T-helper 2 cell treated with Interferon-gamma antibody and Interleukin-4, amounts not matched to agents 100 ng/mL and 5 ng/mL, for 36 hours (primary cell): Measurements from ENCODE around the gene GJC1. TPM values are rescaled to one million over a fixed set of nuclear protein-coding genes. Genes with fewer than 3 reads are reported as not detected.
"Not testable (repeated sequence)": the region's sequence is repeated elsewhere in the genome, so short reads cannot be mapped to it uniquely, and the experiment has no call there.

ENCODE experiments used
- intact Hi-C: fragments of 100-400 bp; cut with micrococcal nuclease; formaldehyde crosslinking; loops from one replicate; pipeline ENCODE4 v1.15.1; 2023
- total RNA-seq: library from RNA; stranded (reverse); gene quantifications from 2 replicates; pipeline ENCODE4 v1.2.3, GENCODE V29; 2022

GJC1 gene
- total RNA-seq, 1 donor from 2014 or later, result 2.2 TPM

DNA sequence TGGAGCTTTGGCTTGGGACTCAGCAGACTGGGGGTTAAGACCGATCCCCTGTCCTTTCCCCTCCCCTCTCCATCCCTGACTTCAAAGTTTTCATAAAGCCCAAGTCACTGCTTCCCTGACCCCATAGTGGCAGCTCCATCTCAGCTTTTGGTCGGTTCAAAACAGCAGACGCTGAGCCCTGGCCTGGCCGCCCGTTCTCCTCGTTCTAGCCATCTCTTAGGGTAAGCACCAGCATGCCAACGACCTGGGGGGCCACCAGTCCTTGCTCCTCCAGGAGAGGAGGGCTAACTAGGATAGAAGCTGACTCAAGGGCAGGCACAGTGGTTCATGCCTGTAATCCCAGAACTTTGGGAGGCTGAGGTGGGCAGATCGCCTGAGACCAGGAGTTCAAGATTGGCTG lies 16.1 kb upstream of the GJC1 start:
- intact Hi-C loops, result no loop called here

DNA sequence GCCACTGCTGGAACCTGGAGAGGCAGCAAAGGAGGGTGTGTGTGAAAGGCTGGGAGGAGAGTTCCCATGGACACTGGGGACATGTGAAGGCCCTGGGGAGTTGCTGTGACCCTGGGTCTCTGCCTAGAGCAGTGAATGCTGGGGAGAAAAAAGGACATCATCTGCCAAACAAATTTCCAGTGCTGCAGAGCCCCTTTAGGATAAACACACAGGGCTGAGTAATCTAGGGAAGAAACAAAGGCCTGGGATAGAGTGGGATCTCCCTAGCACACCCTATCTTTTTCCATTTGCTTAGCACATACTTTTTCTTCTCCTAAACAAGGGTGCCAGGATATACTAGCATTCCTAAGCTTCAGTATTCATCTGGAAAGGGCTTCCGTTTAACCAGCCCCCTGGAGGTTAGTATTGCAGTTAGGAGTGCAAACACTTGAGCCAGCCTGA lies 14.3 kb upstream of the GJC1 start:
- intact Hi-C loops, result no loop called here

DNA sequence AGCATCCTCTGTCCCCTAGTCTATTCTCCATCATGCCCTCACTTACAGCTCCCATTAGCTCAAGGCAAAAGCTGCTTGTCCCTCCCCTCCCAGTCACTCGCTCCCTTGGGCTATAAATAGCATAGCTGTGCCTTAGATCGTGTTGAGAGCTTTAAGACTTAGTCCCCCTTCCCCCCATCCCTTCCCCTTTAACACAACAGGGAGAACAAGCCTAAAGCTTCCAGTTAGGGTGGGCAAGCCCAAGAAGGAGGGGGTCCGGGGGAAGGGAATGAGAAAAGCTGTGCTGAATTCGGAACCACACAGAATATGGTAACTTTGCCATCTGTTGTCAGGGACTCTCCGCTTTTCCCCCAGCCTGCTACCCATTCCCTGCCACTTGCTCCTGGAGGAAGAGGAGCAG lies 12.7 kb upstream of the GJC1 start:
- intact Hi-C loops, result no loop called here

DNA sequence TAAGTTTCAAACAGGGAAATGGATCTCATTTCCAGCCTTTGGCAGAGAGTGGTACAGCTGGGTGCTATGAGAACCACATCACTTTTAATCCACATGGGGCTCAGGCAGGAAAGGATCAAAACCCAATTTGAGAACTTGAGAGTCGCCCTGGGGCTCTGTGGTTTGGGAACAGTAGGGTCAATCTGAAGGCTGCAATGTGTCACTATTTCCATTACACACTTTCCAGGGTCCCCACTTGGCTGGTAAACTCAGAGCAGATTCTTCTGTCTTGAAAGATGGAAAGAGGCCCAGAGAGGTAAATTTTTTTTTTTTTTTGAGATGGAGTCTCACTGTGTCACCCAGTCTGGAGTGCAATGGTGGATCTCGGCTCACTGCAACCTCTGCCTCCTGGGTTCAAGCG lies 10.8 kb upstream of the GJC1 start:
- intact Hi-C loops, result no loop called here

DNA sequence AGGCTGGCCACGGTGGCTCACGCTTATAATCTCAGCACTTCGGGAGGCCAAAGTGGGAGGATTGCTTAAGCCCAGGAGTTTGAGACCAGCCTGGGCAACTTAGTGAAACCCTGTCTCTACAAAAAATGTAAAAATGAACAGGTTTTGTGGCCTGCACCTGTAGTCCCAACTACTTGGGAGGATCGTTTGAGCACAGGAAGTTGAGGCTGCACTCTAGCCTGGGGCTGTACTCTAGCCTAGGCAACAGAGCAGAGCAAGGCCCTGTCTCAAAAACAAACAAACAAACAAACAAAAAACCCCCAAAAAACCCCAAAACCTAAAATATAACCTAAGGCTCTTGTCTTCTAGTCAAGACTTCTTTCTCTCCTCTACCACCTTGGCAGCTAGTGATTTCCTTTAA lies 10.2 kb upstream of the GJC1 start:
- intact Hi-C loops, result no loop called here

DNA sequence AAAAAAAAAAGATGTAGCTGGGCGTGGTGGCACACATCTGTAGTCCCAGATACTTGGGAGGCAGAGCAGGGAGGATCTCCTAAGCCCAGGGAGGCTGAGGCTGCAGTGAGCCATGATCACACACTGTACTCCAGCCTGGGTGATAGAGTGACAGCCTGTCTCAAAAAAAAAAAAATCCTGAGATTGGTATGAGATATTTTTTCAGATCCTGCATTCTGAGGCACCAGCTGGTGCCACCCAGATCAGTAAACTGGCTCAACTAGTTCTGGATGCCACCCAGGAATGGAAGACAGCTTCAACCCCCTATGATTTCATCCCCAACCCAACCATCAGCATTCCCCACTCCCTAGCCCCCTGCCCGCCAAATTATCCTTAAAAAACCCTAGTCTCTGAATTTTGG lies 7.1 kb upstream of the GJC1 start:
- intact Hi-C loops, result no loop called here

DNA sequence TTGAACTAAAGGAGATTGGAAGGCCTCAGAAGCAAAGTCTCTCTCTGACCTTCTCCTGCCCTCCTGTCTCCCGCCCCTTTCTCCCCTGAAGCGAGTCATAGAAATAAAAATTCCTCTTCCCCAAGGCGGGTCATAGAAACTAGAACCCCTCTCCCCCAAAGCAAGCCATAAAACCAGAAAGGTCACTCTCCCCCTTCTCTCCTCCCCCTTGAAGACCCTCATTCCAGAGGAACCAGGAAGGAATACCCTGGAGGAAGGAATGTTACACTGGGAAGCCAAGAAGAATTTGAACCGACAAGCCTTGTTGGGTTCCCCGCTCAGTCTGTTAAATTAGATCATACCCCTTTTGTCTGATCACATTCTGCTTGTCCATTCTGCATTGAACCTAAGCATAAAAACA lies 2.7 kb upstream of the GJC1 start:
- intact Hi-C loops, result no loop called here

DNA sequence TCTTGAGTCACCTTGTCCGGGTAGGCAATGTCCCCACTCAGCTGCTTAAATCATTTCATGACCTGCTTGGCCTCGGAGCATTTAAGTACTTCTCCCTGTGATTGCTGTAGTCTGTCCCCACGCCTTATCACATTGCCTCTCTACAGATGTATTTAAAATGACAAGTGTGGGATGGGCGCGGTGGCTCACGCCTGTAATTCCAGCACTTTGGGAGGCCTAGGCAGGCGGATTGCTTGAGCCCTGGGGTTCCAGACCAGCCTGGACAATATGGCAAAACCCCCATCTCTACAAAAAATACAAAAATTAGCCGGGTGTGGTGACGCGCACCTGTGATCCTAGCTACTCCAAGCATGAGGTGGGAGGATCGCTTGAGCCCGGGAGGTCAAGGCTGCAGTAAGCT lies 1.3 kb upstream of the GJC1 start:
- intact Hi-C loops, result no loop called here

DNA sequence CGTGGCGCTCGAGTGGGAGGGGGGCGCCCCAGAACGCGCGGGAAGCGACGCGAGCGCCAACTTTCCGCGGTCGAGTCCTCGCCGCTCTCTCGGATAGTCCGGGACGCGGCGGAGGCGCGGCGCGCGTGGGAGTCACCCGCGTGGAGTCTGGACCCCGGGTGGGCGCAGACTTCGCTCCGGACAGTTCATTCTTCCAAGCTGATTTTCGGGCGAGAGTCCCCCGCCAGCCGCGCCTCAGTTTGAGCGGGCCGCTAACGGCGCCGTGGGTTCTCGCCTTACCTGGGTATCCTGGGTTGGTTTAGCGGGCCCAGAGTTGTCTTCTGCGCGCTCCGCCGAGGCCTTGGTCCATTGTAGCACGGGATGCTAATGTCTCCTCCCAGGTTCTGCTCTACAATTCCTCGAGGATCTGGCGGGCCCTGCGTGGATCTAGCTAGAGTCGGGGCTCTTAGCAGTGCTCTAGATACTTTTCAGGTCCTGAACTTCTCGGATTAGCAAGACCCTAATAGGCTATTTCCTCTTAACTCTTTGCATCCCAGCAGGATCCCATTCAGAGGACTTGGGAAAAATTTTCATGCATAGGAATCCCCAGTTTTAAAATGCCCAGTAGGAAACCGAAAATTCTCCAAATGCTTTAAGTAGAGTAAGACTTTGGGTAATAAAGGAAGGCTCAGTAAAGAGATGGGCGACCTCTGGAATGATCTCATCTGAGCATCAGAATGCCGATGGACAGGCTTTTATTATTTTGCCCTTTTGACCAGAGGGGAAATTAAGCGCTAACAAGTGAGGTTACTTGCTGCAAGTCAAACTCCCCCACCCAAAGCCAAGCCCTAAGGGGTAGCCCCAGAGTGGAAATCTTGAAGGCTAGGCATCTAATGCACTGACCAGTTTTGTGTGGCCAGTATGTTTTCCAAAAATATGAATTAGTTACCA lies 537 bp upstream of the GJC1 start:
- intact Hi-C loops, result no loop called here

DNA sequence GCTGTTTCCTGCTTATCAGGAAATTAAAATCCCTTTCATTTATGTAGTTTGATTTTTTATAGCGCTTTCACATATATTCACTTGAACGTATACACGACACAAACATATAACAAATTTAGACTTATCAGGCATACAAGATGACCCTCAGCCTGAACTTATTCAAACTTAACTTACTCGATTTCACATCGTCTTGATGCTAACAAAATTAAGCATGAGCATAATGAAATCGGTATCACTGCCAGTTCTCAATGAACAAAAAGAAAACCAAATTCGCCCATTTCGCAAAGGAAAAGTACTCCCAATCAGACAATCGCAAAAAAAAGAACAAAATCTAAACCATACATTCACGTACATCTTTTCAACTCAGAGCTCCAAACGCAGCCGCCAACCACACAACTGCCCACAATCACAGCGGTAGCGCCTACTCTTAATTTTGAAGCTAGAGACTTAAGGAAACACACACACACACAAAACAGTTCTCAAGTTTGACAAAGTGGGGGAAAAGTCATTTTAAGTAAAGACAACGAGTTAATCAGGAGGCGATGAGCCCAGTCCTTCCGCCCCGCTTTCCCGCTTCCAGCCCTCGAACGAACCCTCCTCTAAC lies 1.1 kb downstream of the GJC1 start:
- intact Hi-C loops, result no loop called here

DNA sequence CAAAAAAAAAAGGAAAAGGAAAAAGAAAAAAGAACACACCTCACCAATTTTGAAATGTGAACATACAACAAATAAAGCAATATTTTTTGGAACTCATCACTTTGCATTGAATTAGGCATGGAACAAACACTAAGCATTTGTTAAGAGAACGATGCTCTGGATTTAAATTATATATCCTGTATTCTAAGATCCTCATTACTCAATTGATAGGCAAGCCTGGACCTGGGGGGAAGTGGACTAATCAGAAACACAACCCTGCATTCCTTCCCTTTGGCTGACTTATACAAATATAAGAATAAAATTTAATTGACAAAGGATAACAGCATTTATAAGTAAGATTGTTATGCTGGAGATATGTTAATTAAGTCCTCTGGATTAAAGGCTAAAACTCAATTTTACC lies 2.2 kb downstream of the GJC1 start:
- intact Hi-C loops, result no loop called here

DNA sequence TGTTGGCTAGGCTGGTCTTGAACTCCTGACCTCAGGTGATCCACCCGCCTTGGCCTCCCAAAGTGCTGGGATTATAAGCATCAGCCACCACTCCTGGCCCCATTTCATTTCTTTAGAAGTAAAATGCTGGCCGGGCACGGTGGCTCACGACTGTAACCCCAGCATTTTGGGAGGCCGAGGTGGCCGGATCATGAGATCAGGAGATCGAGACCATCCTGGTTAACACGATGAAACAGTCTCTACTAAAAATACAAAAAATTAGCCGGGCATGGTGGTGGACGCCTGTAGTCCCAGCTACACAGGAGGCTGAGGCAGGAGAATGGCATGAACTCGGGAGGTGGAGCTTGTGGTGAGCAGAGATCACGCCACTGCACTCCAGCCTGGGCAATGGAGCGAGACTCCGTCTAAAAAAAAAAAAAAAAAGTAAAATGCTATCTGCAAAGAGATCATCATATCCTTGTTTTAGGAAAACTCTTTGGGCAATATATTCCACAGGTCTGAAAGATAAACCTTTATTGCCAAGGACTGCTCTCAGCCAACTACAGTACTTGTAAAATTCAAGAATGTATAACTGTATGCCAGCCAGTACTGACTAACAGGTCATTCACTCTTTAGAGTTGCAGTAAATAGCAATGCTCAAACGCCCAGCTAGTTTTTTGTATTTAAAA lies 3.8 kb downstream of the GJC1 start:
- intact Hi-C loops, result no loop called here

DNA sequence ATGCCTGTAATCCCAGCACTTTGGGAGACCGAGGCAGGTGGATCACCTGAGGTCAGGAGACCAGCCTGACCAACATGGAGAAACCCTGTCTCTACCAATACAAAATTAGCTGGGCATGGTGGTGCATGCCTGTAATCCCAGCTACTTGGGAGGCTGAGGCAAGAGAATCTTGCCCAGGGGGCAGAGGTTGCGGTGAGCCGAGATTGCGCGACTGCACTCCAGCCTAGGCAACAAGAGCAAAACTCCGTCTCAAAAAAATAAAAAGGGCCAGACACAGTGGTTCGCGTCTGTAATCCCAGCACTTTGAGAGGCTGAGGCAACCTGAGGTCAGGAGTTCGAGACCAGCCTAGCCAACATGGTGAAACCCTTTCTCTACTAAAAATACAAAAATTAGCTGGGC lies 4.9 kb downstream of the GJC1 start:
- intact Hi-C loops, result not testable (repeated sequence)

DNA sequence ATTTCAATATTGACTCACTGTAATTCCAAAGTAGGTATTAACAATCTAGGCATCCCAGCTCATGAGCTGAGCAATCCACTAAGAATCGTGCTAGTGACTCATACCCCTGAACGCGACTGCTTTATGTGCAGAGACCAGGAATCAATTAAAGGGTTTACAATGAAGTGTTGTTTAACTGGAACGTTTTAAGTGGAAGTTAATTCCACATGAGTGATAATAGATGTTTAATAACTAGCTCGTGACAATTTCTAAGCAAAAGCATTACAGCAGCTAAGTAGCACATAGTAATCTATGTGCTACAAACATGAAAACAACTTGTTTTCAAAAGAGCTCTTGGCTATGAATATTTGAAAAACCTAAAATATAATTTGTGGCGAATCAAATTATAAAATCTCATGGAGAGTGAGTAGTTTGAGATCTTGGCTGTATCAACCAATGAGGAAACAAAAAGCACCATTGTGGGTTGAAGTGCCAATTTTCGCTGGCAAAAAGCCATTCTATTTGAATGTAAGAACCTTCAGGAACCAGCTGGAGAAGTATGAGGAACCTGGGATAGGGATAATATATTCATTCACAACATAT lies 9.4 kb downstream of the GJC1 start:
- intact Hi-C loops, result no loop called here

DNA sequence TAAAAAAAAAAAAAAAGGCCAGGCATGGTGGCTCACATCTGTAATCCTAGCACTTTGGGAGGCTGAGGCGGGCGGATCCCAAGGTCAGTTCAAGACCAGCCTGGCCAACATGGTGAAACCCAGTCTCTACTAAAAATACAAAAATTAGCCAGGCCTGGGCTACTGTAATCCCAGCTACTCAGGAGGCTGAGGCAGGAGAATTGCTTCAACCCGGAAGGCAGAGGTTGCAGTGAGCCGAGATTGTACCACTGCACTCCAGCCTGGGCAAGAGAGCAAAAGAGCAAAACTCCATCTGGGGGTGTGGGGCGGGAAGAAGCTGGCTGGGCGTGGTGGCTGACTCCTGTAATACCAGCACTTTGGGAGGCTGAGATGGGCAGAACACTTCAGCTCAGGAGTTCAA lies 11.6 kb downstream of the GJC1 start:
- intact Hi-C loops, result not testable (repeated sequence)

DNA sequence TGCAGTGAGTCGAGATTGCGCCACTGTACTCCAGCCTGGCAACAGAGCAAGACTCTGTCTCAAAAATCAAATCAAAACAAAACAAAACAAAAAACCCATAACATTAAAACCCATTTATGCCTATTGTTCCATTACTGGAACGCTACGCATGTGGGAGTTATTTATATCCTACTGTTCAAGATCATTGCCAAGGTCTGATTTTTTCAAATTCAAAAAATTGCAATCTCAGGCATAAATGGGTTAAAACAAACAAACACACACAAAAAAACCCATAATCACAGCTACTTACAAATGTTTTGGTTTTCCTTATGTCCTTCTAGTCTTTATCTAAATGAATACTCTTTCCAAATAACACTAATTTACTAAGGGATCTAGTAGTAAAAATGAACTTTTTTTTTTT lies 17.8 kb downstream of the GJC1 start:
- intact Hi-C loops, result no loop called here

DNA sequence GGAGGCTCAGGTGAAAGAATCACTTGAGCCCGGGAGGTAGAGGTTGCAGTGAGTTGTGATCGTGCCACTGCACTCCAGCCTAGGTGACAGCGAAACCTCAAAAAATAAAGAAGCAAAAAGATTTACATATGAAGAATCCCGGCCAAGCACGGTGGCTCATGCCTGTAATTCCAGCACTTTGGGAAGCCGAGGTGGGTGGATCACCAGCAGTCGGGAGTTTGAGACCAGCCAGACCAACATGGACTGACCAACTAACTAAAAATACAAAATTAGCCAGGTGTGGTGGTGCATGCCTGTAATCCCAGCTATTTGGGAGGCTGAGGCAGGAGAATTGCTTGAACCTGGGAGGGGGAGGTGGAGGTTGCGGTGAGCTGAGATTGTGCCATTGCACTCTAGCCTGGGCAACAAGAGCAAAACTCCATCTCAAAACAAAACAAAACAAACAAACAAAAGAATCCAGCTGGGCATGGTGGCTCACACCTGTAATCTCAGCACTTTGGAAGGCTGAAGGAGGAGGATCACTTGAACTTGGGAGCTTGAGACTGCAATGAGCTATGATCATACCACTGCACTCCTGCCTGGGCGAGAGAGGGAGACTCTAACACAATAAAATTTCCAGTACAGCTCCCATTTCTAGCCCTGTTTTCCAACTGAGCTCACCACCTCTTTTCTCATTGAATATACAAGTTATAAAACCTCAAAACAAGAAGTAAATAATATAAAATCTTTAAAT lies 21.3 kb downstream of the GJC1 start:
- intact Hi-C loops, result not testable (repeated sequence)

DNA sequence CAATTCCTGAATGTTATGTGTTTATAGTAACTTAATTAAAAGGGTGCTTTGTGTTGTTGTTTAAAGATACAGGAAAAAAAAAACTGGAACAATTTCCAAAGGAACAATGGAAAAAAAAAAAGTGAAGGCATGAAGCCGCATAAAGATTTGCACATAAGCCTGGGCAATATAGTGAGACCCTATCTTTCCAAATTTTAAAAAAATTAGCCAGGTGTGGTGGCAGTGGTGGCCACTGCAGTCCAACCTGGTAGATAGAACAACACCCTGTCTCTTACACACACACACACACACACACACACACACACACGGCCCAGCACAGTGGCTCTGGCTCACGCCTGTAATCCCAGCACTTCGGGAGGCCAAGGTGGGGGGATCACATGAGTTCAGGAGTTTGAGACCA lies 21.9 kb downstream of the GJC1 start:
- intact Hi-C loops, result no loop called here

DNA sequence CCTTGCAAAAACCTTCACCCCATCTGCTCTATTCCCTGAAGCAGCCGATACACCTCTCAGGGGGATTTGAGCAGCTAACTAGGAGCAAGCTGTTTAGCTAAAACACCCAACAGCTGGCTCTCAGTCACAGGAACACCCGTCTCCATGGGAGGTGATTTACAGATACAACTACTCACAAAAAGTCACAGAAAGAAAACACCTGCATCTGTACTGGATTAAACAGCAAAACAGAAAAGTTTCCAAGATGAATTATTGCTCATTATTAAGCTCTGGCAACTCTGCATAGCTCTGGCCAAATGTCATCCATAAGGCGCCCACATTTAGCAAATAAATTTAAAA lies 22.3 kb downstream of the GJC1 start:
- intact Hi-C loops, result no loop called here

DNA sequence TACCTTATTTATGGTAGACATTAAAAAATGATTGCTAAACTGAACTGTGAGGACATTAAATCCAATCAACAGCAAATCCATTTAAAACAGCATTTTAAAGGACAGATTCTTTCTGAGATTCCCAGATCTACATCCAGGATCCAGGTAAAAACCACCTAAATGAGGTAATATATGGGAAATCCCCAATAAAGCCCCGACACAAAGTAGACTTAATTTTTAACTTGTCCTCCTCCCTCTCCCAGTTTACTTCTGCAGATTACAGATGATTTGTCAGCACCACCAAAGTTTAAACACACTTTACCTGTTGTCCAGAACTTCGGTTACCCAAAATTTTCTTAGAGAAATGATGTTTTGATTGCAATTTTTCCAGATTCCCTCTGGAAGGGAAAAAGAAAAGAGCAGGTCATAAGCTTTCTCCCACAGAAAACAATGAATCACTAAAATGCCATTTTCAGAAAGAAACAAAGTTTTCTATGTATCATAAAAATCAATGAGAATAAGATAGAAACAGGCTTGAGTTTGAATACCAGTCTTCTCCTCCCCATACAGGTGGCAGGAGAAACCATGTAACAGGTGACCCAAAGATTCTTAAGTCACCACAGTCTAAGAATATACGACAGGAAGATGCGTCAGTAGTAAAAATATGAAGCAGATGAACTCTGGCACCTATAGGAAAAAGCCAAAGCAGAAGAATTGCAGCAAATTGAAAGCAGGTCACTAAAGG lies 22.8 kb downstream of the GJC1 start:
- intact Hi-C loops, result no loop called here
